Stimulated activated CD4-positive, alpha-beta T cell treated with anti-CD3 and anti-CD28 coated beads, Interleukin-4, amount 100 ng/mL, for 1 hour (primary cell): ENCODE measurements around the gene LRRC8E.
A peak's percentile ranks its signal among the peaks of the same experiment; 100 is the strongest.
"Not testable (repeated sequence)": the region's sequence is repeated elsewhere in the genome, so short reads cannot be mapped to it uniquely, and the experiment has no call there.

ENCODE experiments used
- DNase-seq: peaks from one replicate; pipeline ENCODE4 v3.0.0-alpha.2; 2020

The LRRC8E gene

DNA sequence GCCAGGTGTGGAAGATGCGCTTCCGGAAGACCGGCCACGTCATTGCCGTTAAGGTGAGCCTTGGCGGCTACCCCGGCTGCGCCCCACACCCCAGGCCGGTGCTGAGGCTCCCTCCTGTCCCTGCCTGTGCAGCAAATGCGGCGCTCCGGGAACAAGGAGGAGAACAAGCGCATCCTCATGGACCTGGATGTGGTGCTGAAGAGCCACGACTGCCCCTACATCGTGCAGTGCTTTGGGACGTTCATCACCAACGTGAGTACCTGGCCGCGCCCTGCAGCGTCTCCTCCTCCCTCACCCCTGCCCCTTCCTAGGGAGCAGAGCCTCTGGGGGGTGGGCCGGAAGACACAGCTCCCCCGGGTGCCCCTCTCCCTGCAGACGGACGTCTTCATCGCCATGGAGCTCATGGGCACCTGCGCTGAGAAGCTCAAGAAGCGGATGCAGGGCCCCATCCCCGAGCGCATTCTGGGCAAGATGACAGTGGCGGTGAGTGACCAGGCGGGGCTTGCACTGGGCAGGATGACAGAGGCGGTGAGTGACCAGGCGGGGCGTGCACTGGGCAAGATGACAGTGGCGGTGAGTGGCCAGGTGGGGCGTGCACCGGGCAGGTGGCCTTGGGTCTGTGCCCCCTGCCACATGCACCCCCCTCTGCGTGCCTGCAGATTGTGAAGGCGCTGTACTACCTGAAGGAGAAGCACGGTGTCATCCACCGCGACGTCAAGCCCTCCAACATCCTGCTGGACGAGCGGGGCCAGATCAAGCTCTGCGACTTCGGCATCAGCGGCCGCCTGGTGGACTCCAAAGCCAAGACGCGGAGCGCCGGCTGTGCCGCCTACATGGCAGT is 22.2 kb downstream of the LRRC8E start:
- no peak for DNase-seq

DNA sequence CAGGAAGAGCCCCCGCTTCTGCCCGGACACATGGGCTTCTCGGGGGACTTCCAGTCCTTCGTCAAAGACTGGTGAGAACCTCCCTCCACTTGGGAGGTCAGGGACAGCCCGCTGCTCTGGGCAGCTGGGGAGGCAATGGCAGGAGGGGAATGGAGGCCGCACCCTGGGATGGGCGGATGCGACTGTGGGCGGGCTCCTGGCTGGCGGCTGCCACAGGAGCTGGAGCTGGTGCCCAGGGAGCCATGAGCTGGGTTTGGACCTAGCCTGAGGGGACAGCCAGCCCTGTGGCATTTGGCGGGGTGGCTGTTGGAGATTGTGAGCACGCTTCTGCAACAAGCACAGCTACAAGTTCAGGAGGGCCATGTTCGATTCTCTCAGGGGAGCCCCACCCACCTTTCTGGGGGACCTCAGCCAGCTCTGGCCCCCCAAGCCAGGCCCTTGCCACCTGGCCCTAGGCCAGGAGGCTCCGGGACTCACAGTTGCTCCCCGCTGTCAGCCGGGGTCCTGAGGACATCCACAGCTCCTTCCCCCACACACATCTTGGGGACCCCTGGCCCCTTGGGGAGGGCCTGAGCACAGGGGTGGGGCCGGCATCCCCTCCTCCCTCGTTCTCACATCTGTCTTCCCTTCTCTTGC is 23.3 kb downstream of the LRRC8E start:
- no peak for DNase-seq

GRCh38 chr19:7912144-7912696 is 23.9 kb downstream of the LRRC8E start:
- no peak for DNase-seq

DNA sequence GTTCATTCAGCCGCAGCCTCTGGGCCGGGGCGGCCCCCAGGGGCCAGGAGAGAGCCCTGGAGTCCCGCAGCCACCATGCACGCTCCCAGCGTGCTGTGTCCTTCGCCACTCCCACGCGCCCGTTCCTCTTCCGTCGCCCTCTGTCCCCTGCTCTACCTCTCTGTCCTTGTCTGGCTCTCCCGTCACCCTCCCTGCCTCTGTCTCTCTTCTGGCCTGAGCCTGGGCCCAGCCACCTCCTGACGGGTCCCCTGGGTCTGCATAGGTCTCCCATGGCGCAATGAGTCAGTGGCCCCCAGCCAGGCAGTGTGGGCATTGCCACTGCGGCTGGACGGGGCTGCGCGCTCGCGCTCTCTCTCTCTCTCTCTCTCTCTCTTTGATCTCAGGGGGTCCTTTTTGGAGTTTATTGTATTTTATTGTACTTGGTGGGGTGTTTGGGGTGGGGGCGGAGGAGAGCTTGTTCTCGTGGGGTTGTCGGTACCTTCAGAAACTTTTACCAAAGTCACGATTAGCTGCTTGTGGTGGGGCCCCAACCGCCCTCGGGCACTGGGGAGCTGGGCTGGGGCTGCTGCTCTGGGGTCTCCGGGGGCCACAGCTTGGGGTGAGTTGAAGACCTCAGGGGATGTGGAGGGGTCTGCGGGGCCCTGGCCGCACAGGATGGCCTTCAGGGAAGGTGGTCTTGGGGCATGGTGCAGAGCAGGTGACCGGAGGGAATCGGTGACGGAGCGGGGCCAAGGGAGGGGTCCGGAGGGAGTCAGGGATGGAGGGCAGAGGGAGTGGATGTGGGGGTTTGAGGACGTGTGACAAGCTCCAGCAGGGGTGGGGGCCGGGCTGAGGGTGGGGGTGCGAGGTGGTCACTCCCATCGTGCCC is 24.6 kb downstream of the LRRC8E start:
- no peak for DNase-seq

DNA sequence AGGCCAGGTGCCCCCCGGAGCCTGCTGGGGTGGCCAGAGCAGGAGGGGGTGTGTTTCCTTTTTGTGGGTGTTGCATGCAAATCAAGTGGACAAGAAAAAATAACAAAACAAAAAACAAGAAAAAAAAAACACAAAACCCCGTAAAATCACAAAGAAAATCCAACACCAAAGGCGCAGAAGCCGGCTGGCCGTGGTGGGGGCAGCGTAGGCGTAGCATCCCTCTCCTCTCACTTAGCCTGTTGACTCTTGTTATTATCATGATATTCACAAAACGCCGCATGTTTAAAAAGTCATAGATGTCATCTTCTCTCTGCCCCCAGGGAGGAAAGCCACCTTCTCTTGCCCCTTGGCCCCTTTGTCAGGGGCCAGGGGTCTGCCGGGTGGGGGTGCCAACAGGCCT is 25.3 kb downstream of the LRRC8E start:
- DNase-seq: no peak

GRCh38 chr19:7914099-7914498 is 25.8 kb downstream of the LRRC8E start:
- no peak for DNase-seq

- DNase-seq: no peak
These were observed 26.3 kb downstream of the LRRC8E start, which contains the start of gene TGFBR3L for GRCh38 chr19:7914598-7915045. Gene TGFBR3L, plus strand, starts transcription at chr19:7914830.

- no peak for DNase-seq
These were observed 27.2 kb downstream of the LRRC8E start for GRCh38 chr19:7915250-7916102.

DNA sequence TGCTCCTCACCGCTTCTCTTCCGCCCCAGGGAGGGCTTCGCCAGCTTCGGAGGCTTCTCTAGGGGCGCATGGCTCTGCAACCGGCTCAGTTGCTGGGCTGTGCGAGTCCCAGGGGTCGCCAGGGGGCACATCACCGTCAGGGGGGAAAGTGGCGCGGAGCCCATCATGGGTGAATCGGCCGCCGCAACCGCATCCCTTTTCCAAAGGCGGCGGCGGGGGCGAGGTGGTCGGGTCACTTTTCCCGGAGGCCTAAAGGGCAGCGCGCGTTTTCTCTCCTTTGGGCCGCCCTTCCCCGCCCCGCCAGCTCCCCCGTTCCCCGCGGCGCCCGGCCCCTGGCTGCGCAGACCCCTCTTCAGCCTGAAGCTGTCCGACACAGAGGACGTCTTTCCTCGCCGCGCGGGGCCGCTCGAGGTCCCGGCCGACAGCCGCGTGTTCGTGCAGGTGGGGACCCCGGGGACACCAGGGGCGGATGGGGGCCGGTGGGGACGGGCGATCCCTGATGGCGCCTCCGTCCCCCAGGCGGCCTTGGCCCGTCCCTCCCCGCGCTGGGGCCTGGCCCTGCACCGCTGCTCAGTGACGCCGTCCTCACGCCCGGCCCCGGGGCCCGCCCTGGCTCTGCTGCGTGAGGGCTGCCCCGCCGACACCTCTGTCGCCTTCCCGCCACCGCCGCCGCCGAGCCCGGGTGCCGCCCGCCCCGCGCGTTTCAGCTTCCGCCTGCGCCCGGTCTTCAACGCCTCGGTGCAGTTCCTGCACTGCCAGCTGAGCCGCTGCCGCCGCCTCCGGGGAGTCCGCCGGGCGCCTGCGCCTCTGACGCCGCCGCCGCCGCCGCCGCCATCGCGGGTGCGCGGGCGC is 28.0 kb downstream of the LRRC8E start:
- peak; percentile 60 for DNase-seq

DNA sequence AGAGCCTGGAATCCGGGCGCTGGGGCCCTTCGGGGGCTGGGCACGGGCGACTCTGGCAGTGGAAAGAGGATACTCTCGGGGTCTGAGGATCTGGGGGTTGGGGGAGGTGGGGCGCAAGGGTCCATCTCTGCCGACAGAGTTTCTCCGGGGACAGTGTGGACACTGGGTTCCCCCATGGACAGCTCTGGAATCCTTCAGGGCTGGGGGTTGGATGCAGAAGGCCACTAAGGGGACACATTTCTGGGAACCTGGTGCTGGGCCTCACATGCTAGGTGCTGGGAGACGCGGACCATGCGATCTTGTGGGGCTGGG is 28.6 kb downstream of the LRRC8E start:
- DNase-seq: no peak

DNA sequence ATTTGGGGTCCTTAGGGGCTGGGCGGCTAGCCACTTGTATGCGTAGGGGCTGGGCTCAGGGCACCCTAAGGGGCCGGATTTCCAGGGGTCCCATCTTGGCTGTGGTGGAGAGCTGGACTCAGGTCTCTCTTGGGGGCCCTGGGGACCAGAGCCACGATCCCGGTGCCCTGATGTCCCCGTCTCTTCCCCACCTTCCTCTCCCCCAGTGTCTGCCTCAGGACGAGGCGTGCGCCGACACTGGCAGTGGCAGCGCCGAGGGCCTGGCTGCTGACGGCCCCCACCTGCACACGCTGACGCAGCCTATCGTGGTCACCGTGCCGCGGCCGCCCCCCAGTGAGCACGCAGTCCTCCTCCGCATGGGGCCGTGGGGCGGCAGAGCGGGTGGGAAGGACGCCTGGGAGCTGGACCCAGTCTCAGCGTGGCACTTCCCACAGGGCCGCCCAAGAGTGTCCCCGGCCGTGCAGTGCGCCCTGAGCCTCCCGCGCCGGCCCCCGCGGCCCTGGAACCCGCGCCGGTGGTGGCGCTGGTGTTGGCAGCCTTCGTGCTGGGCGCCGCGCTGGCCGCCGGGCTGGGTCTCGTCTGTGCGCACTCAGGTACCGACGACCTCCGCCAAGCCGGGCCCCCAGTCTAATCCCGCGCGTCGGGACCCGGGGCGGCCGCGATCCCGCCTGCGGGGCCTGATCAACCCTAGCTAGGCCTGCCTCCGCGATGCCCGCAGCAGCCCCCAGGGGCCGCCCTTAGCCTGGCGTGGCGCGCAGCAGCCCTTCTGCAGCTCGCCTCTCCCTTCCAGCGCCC is 29.2 kb downstream of the LRRC8E start:
- peak; percentile 67 for DNase-seq

DNA sequence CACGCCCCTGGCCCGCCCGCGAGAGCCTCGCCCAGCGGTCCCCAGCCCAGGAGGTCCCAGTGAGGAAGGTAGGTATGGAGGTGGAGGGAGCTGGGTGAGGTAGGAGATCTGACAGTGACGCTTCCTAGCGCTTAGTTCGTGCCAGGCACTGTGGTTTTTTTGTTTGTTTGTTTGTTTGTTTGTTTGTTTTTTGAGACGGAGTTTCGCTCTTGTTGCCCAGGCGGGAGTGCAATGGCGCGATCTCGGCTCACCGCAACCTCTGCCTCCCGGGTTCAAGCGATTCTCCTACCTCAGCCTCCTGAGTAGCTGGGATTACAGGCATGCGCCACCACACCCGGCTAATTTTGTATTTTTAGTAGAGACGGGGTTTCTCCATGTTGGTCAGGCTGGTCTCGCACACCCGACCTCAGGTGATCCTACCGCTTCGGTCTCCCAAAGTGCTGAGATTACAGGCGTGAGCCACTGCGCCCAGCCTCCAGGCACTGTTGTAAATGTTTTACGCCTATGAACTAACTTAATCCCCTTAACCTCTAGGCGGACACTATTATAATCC is 29.8 kb downstream of the LRRC8E start:
- DNase-seq: not testable (repeated sequence)

- DNase-seq: no peak
These were observed 30.5 kb downstream of the LRRC8E start for GRCh38 chr19:7918615-7919421.

GRCh38 chr19:7919610-7920518 is 31.6 kb downstream of the LRRC8E start, which contains the start of gene SNAPC2:
Gene SNAPC2, plus strand, starts transcription at chr19:7920338. Its CDS starts 29 bp downstream, at chr19:7920367.
- DNase-seq: peak; percentile 96

DNA sequence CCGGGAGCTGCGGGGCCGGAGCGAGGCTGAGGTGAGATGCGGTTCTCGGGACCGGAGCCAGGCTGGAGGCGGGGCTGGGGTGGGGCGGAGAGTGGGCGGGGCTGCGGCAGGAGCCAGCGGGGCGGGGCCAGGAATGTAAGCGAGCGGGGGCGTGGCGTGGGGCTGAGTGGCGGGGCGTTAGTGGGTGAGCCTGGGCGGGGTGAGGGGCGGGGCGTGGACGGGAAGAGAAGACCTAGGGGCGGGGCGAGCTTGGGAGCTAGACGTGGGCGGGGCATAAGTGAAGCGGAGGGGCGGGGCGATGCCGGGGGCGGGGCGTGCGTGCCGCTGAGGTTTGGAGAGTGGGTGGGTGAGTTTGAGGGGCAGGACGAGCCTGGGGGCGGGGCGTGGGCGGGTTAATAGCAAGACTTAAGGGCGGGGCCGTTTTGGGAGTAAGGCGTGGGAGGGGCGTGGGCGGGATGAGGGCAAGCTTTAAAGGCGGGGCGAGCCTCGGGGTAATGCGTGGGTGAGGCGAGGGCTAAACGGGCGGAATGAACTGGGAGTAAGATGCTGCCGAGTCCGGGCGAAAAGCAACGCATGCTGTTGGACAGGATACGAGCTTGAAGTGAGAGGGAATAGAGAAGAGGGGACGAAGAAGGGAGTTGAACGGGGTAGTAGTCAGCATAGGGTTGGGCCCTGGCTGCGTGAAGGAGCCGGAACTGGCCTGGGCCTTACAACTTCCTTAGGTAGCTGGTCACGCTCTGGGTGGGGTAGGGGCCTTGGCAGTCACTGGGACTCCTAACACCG is 32.4 kb downstream of the LRRC8E start:
- DNase-seq: peak; percentile 100

DNA sequence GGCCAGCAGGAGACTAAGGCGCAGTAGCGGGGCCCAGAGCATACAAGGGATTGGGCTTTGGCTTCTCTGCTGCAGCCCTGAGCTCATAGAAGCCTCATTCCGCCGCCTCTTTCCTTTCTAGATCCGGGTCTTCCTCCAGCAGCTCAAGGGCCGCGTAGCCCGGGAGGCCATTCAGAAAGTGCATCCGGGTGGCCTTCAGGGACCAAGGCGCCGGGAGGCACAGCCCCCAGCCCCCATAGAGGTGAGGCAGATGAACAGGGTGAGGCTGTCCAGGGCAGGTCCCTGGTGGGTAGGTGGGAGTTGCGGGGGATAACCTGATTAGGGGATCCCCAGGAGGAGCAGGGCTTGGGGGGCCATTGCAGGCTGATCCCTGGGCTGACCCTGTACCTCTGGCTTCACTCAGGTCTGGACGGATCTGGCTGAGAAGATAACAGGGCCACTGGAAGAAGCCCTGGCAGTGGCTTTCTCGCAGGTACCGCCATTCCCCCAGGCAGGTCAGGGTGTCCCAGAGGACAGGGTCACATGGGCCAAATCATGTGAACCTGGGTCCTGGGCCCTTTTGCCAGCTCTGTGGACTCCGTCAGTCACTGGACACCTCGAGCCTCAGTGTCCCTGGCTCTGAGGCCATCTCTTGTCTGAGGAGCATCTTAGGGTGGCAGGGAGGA is 33.1 kb downstream of the LRRC8E start:
- no peak for DNase-seq
